MM.1S (cell line): ENCODE measurements around the gene CHTF18.

ENCODE experiments used
- DNase-seq: peaks from one replicate; pipeline ENCODE4 v3.0.0-alpha.2; 2015
- H2AFZ ChIP-seq: fragments of 300-600 bp; sonication (generic); 2 replicates; pipeline ENCODE4 v1.6.0; 2016; ENCODE audit warnings: antibody characterized with exemption, low read length
- H3F3A ChIP-seq: fragments of 300-600 bp; sonication (generic); 2 replicates; pipeline ENCODE4 v1.6.1; 2016; ENCODE audit warnings: mild to moderate bottlenecking, antibody characterized with exemption, low read length, moderate library complexity, mixed read lengths; ENCODE audit not compliant: insufficient read depth
- H3K27ac ChIP-seq: fragments of 300-600 bp; sonication (generic); 2 replicates; pipeline ENCODE4 v1.5.1; 2016; ENCODE audit warnings: mild to moderate bottlenecking, low read length
- H3K27me3 ChIP-seq: fragments of 300-600 bp; sonication (generic); replicated peaks from 2 replicates; pipeline ENCODE4 v1.6.0; 2016; ENCODE audit warnings: low read length; ENCODE audit not compliant: insufficient read depth
- H3K36me3 ChIP-seq: fragments of 300-600 bp; sonication (generic); replicated peaks from 2 replicates; pipeline ENCODE4 v1.6.1; 2016; ENCODE audit warnings: mild to moderate bottlenecking, low read length, mixed read lengths; ENCODE audit not compliant: insufficient read depth
- H3K4me1 ChIP-seq: fragments of 300-600 bp; sonication (generic); 2 replicates; pipeline ENCODE4 v1.6.1; 2016; ENCODE audit warnings: low read length, mixed read lengths
- H3K4me2 ChIP-seq: fragments of 300-600 bp; sonication (generic); 2 replicates; pipeline ENCODE4 v1.6.0; 2016; ENCODE audit warnings: low read depth, low read length
- H3K4me3 ChIP-seq: fragments of 300-600 bp; sonication (generic); 2 replicates; pipeline ENCODE4 v1.5.1; 2016; ENCODE audit warnings: low read length, mixed read lengths
- H3K79me2 ChIP-seq: fragments of 300-600 bp; sonication (generic); 2 replicates; pipeline ENCODE4 v1.6.1; 2016; ENCODE audit warnings: mixed run types, low read length, mixed read lengths
- H3K9ac ChIP-seq: fragments of 300-600 bp; sonication (generic); 2 replicates; pipeline ENCODE4 v1.6.1; 2016; ENCODE audit warnings: low read length, mixed read lengths
- H3K9me2 ChIP-seq: fragments of 300-600 bp; sonication (generic); replicated peaks from 2 replicates; pipeline ENCODE4 v1.6.1; 2016; ENCODE audit warnings: mild to moderate bottlenecking, low read length, mixed read lengths; ENCODE audit not compliant: insufficient read depth
- H3K9me3 ChIP-seq: fragments of 300-600 bp; sonication (generic); replicated peaks from 2 replicates; pipeline ENCODE4 v1.6.1; 2016; ENCODE audit warnings: mild to moderate bottlenecking, low read length, mixed read lengths; ENCODE audit not compliant: insufficient read depth
- H4K20me1 ChIP-seq: fragments of 300-600 bp; sonication (generic); 2 replicates; pipeline ENCODE4 v1.6.1; 2016; ENCODE audit warnings: mild to moderate bottlenecking, low read length, moderate library complexity, mixed read lengths; ENCODE audit not compliant: insufficient read depth
- EZH2 ChIP-seq: fragments of 300-600 bp; sonication (generic); optimal IDR thresholded peaks from 2 replicates; pipeline ENCODE3; 2017; ENCODE audit warnings: low read depth, mild to moderate bottlenecking, antibody characterized with exemption, low read length, mixed read lengths
- EZH2phosphoT487 ChIP-seq: fragments of 300-600 bp; sonication (generic); IDR thresholded peaks from 2 replicates; pipeline ENCODE4 v1.6.1; 2018; ENCODE audit warnings: antibody characterized with exemption, low read length
- TF ChIP-seq, protein P1 (sequence below): fragments of 300-600 bp; sonication (generic); IDR thresholded peaks from 2 replicates; pipeline ENCODE4 v1.5.1; 2016; ENCODE audit warnings: antibody characterized with exemption, low read length, mixed read lengths

Gene CHTF18

DNA sequence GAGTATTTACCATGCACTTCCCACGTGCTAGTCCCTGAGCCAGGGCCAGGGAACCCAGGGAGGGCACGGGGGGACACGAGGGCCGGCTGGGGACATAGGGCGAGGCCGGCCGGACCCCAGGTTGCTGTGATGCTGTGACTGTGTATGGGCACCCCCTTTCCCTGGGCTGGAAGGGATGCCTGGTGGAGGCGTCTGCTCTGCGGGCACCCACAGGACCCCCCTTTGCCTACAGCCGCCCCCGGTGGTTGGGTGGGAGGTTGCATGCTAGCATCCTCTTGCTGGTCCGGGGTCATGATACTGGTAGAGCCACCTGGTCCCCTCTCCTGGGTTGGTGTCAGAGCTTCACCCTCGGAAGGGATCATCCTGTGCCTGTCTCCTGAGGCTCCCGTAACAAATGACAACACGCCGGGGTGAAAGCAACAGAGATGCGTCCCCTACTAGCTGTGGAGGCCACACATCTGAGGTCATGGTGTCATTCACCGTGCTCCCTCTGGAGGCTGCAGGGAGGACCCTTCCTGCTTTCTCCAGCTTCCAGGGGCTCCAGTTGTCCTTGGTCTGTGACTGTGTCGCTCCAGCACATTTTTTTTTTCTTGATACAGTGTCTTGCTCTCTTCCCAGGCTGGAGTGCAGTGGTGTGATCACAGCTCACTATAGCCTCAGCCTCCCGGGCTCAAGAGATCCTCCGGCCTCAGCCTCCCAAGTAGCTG, 44.5 kb upstream of the CHTF18 start:
- Histone ChIP-seq H3K9me3 (no peaks in the 10 kb centered on the region), H3K9me2 (no peaks in the 10 kb centered on the region), H3K27ac (no peak overlapping the region), H3K4me3 (no peak overlapping the region), H3K27me3 (peaks cover 49% of the 10 kb centered on the region), H3K79me2 (peaks cover 15% of the 10 kb centered on the region), H4K20me1 (no peaks in the 10 kb centered on the region), H3K4me1 (peaks cover 7% of the 10 kb centered on the region; the same call in 1 of the 2 replicates), H3K36me3 (no peaks in the 10 kb centered on the region), H3K4me2 (no peak overlapping the region), H3F3A (no peaks in the 10 kb centered on the region), H3K9ac (no peak overlapping the region), H2AFZ (no peak overlapping the region)
- no peak for DNase-seq
- TF ChIP-seq EZH2phosphoT487, result no peak
- TF ChIP-seq, protein P1, sequence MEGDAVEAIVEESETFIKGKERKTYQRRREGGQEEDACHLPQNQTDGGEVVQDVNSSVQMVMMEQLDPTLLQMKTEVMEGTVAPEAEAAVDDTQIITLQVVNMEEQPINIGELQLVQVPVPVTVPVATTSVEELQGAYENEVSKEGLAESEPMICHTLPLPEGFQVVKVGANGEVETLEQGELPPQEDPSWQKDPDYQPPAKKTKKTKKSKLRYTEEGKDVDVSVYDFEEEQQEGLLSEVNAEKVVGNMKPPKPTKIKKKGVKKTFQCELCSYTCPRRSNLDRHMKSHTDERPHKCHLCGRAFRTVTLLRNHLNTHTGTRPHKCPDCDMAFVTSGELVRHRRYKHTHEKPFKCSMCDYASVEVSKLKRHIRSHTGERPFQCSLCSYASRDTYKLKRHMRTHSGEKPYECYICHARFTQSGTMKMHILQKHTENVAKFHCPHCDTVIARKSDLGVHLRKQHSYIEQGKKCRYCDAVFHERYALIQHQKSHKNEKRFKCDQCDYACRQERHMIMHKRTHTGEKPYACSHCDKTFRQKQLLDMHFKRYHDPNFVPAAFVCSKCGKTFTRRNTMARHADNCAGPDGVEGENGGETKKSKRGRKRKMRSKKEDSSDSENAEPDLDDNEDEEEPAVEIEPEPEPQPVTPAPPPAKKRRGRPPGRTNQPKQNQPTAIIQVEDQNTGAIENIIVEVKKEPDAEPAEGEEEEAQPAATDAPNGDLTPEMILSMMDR, result no peak
- TF ChIP-seq EZH2, result no peak

DNA sequence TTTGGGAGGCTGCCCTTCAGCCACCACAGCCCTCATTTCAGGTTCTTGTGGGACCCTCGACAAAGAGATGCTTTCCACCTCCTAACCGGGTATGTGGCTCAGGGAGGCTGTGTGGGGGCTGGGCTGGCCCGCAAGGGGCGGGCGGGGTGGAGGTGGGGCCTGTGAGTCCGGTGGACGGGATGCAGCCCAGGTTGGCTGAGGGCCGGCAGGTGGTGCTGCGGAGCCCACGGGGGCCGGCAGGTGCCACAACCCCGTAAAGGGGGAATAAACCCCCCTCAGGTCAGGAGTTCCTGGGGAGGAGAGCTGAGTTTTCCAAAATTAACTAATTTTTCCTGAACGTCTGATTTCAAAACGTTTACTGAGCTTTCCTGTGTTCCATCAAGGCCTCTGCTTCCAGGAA, 42.7 kb upstream of the CHTF18 start:
- peak; percentile 48 for DNase-seq
- Histone ChIP-seq H3K79me2 (no peaks in the 10 kb centered on the region), H2AFZ (no peak overlapping the region), H4K20me1 (no peaks in the 10 kb centered on the region), H3K9me2 (no peaks in the 10 kb centered on the region), H3K27me3 (peaks cover 63% of the 10 kb centered on the region), H3K9ac (no peak overlapping the region), H3K27ac (no peak overlapping the region), H3K36me3 (no peaks in the 10 kb centered on the region), H3K4me2 (no peak overlapping the region), H3K4me3 (no peak overlapping the region), H3K9me3 (no peaks in the 10 kb centered on the region), H3F3A (no peaks in the 10 kb centered on the region), H3K4me1 (no peaks in the 10 kb centered on the region)
- no peak for TF ChIP-seq EZH2phosphoT487
- TF ChIP-seq, protein P1, result peak; percentile 60
- TF ChIP-seq EZH2, result no peak

DNA sequence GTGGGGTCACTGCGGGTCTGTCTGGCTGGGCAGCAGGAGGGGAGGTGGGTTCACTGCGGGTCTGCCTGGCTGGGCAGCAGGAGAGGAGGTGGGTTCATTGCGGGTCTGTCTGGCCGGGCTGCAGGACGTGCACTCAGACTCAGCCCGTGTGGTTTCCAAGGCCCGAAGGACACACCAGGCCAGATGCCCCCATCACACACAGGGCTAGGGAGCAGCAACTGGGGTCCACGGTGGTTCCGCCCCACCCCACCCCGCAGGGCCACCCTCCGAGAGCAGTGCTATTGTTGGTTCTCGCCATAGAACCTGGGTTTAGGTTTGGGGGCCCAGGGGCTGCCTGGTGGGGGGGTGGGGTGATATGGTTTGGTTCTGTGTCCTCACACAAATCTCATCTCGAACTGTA, 41.8 kb upstream of the CHTF18 start:
- TF ChIP-seq EZH2phosphoT487 (no peak), EZH2 (no peak)
- TF ChIP-seq, protein P1, result no peak
- Histone ChIP-seq H3K36me3 (no peaks in the 10 kb centered on the region), H3K4me1 (no peaks in the 10 kb centered on the region), H4K20me1 (no peaks in the 10 kb centered on the region), H3K9me2 (no peaks in the 10 kb centered on the region), H3K9me3 (no peaks in the 10 kb centered on the region), H3K4me3 (no peak overlapping the region), H3F3A (no peaks in the 10 kb centered on the region), H3K4me2 (no peak overlapping the region), H3K79me2 (no peaks in the 10 kb centered on the region), H3K27ac (no peak overlapping the region), H3K9ac (no peak overlapping the region), H3K27me3 (peaks cover 72% of the 10 kb centered on the region), H2AFZ (no peak overlapping the region)
- no peak for DNase-seq
